Keratinocyte (primary cell): ENCODE data around the gene PLXNA1.

Source experiments
- CTCF ChIP-seq, 3 experiments: IDR thresholded peaks in 1 of 3; conservative IDR thresholded peaks in 1 of 3; optimal IDR thresholded peaks in 1 of 3; 2 replicates in 2 of 3; 3 replicates in 1 of 3; pipeline versions ENCODE3 to v1.5.1; 2011; ENCODE audit warnings: low read length in 3 of 3, mild to moderate bottlenecking in 3 of 3, moderate library complexity in 2 of 3, control low read depth in 1 of 3, inconsistent platforms in 1 of 3; ENCODE audit not compliant: insufficient read depth in 2 of 3; ENCODE audit errors: extremely low read depth in 1 of 3
- EZH2 ChIP-seq: IDR thresholded peaks from one replicate; pipeline ENCODE4 v1.6.1; 2012; ENCODE audit warnings: inconsistent platforms, mild to moderate bottlenecking, low read length, moderate library complexity

GRCh38 chr3:127016461-127016860 lies 33.5 kb downstream of the PLXNA1 start:
- no peak for TF ChIP-seq CTCF (optimal IDR thresholded peaks at IDR 0.05 in 1 of 3, IDR thresholded peaks at IDR 0.05 in 1 of 3, conservative IDR thresholded peaks at IDR 0.05 in 1 of 3; ENCODE audit: extremely low read depth in 1 of 3, insufficient read depth in 2 of 3, low read length in 3 of 3)
- TF ChIP-seq EZH2, result no peak
